NCI-H187 (cell line): ENCODE measurements around the gene PSMC1.

Experiments used
- DNase-seq, 2 experiments: peaks; one replicate each; lab custom pipeline; 2025; lab: John Stamatoyannopoulos, UW

PSMC1 gene

DNA sequence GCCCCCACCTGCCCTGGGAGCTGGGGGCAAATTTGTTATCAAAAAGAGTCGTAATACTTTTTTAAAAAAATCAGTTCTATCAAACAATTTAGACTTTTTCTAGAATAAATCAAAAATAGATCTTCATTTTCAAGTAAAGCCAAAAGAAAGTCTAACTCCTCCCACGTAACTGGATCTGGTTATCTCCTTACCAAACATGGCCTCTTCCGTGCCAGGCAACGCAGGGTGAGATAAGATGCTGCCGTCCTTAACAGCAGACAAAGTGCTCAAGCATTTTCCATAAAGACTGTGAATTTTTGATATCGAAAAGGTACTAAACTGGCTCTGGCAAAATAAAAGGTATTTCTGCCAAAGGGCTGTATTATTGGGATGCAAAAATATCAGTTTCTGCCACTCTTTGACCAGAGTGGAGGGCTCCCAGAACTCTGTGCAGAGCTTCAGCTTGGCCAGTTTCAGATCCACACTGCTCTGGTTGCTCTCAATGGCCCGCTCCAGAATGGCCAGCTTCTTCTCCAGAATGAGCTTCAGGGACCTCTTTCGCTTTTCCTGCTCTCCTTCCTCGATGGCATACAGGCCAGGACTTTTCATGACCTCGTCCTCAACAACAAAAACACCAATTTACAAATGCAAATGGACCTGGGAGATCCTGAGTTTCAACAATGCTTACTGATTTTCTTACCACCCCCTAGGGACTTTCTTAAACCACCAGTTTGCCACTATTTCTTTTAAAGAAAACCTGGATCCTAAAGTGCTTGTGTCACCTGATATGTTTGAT, 46.4 kb downstream of the PSMC1 start:
- DNase-seq: no peak

DNA sequence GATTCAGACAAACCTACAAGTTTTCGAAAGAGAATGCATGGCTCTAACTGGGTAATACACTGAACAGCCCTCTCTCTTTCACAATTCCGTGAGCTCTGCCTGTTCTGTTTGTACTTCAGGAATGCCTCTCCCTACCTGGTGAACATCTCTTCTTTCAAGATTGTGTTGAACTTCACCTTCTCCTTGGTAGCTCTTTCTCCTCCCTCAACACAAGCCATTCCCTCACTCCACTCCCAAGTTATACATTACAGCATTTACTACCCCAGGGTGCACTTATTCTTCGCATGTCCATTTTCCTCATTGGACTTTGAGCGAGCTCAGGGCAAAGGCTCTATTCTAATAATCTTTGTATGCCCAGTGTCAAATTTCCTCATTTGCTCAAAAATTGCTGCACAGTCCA, 47.1 kb downstream of the PSMC1 start:
- DNase-seq: no peak

GRCh38 chr14:90304502-90304901, 48.1 kb downstream of the PSMC1 start:
- DNase-seq: no peak

GRCh38 chr14:90305176-90305601, 48.8 kb downstream of the PSMC1 start:
- no peak for DNase-seq

DNA sequence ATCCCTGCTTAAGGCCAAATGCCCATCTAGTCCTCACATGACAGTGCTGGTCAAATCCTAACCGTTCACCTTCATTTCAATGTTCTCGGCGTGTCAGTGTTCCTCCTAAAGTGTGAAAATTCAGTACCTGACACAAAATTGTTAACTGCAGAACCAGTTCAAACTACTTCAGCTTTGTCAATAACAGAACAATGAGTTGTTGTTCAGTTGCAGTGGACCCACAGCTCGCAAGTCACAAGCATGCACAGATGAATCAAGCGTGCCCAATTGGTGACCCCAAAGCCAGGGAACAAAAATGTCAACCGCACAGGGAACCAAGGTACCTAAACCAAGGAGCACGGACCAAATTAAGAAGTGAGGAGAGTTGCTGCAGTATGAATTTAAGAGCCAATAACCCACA, 52.2 kb downstream of the PSMC1 start:
- DNase-seq: no peak

DNA sequence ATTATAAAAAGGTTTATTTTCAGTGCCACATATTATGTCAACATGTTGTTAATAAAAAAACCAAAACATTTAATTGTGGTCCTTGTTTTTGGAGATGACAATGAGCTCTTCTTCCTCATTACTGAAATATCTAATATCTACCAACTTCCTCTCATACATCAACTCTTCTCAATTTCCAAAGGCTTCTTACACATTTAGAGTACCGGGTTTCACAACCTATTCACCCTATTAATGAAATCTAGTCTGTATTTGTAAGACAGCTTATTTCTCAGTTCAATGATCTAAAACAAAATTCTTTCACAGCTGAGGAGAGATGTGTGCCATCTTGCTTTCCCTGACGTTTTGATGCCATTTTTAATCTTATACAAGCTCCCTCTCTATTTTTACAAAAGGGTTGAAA, 60.9 kb downstream of the PSMC1 start:
- no peak for DNase-seq

DNA sequence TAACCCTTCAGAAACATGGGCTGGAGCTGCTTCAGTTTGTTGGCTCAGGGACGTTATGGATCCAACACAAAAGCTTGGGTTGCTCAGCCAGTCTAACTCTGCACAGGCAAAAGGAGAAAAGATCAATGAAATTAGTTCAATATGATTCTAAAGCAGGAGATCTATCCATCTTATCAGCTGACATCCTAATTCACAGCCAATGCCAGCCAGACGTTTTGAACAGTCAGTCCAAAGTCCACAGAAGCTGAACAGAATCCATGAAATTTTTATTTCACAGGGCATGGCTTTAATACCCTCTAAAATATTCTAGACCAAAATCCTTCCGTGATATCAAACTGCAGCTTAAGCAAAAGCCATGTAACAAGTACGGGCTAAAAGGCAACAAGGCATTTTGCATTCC, 61.7 kb downstream of the PSMC1 start:
- DNase-seq: no peak

DNA sequence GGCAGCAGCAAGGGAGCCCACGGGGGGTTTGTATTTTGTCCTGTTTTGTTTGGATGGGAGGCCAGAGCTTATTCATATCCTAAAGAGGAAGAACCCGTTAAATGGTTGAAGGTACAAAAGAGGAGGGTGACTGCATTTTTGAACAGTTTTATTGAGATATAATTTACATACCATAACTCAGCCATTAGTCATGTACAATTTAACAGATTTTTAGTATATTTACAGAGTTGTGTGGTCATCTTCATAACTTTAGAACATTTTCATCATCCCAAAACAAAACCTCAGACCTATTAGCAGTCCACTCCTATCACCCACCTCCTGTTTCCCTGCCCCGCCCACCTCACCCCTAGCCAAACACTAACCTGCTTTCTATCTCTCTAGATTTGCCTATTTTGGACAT, 62.8 kb downstream of the PSMC1 start:
- DNase-seq: no peak

GRCh38 chr14:90319634-90320541, 63.5 kb downstream of the PSMC1 start:
- DNase-seq: no peak

- no peak for DNase-seq
Measured at GRCh38 chr14:90321891-90322290, 65.5 kb downstream of the PSMC1 start.
